Measurements from ENCODE around the gene PTPN13. TPM values are rescaled to one million over a fixed set of nuclear protein-coding genes. Genes with fewer than 3 reads are reported as not detected.

PTPN13 gene
- total RNA-seq, 4 donors from 2014 or later: 86.4 to 113 (median 92.6) TPM

DNA sequence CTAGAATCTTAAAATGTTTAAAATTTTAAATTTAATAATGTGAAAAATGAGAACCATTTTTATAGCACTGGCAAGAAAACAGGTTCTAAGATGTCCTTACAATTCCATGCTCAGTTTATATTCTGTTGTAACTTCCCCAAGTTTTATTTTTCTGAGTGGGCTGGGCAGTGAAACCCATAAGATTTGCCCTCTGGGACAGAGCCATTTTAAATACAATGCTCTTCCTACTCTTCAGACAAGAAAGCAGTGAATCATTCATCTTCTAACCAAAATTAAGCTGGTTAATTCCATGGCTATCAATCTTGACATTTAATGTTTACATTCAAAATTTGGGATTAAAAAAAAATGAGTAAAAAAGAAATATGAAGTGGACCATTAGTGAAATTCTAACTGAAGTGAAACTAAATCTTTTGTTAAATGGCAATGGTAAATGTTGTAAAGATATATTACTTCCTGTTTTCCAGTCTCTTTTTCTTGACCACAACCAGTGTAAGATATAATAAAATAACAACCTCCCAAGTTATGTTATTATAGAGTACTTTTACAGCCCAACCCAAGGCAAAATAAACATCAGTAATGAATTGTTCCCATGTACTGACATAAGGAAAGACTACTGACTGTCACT lies 37.2 kb upstream of the PTPN13 start:
- DNase-seq (ENCODE audit: low spot score in 2 of 2): no peak
- peaks cover 0 to 48% (median 3%) of the 10 kb centered on the region in 4 donors for H3K4me1 ChIP-seq
- H3K9me3 ChIP-seq: no peaks in the 10 kb centered on the region
- no peaks in the 10 kb centered on the region for H3K36me3 ChIP-seq
- no peaks in the 10 kb centered on the region for H3K27me3 ChIP-seq
- TF ChIP-seq EP300 (IDR thresholded peaks at IDR 0.05): no peak
- no peak for TF ChIP-seq POLR2A (IDR thresholded peaks at IDR 0.05)
- TF ChIP-seq, protein P1, sequence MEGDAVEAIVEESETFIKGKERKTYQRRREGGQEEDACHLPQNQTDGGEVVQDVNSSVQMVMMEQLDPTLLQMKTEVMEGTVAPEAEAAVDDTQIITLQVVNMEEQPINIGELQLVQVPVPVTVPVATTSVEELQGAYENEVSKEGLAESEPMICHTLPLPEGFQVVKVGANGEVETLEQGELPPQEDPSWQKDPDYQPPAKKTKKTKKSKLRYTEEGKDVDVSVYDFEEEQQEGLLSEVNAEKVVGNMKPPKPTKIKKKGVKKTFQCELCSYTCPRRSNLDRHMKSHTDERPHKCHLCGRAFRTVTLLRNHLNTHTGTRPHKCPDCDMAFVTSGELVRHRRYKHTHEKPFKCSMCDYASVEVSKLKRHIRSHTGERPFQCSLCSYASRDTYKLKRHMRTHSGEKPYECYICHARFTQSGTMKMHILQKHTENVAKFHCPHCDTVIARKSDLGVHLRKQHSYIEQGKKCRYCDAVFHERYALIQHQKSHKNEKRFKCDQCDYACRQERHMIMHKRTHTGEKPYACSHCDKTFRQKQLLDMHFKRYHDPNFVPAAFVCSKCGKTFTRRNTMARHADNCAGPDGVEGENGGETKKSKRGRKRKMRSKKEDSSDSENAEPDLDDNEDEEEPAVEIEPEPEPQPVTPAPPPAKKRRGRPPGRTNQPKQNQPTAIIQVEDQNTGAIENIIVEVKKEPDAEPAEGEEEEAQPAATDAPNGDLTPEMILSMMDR (IDR thresholded peaks at IDR 0.05): no peak
- peak overlapping the region in 2 of 4 donors; percentile 26 to 32 for H3K27ac ChIP-seq
- no peak overlapping the region for H3K4me3 ChIP-seq

DNA sequence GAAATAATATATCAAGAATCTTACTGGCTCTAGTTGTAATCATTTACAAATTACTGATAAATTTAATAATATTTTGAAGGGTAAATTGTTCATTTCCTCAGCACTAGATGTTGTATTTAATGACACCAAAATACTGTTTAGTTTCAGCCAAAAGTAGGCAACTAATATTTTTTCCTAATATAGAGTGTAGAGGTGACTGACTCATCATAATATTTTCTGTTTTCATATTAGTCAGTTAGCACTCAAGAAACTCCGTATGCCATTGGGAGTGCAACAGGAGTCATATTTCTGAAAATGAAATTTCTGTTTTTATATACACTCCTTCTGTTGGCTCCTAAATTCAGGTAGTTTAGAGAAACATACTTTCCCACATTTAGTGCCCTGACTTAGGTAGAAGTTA lies 36.6 kb upstream of the PTPN13 start:
- TF ChIP-seq POLR2A (IDR thresholded peaks at IDR 0.05): no peak
- TF ChIP-seq EP300 (IDR thresholded peaks at IDR 0.05): no peak
- TF ChIP-seq, protein P1 (IDR thresholded peaks at IDR 0.05): no peak
- H3K27me3 ChIP-seq: no peaks in the 10 kb centered on the region
- H3K4me1 ChIP-seq: peaks cover 0 to 48% (median 3%) of the 10 kb centered on the region in 4 donors
- H3K9me3 ChIP-seq: no peaks in the 10 kb centered on the region
- WGBS, 2 donors: 51 to 53% methylated on average over 1 of the region's 1 CpG
- peak overlapping the region in 1 of 4 donors; percentile 26 for H3K27ac ChIP-seq
- H3K36me3 ChIP-seq: no peaks in the 10 kb centered on the region
- DNase-seq (ENCODE audit: low spot score in 2 of 2): no peak
- H3K4me3 ChIP-seq: no peak overlapping the region

DNA sequence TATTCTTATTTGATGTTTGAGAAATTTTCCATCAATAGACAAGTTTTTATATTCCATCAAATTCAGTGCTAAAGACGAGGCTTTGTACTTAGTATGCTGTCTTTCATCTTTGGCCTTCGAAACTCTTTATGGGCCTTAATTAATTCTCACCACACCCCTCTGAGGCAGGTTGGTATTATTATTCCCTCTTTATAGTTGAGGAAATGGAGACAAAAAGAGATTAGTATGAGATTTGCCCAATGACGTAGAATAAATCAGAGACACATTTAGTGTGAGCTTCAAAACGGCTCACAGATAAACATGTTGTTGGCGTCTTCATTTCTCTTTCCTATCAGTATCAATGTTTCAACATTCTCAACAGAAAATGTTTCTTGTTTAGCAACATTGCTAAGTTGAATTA lies 35.9 kb upstream of the PTPN13 start:
- DNase-seq (ENCODE audit: low spot score in 2 of 2): no peak
- Histone ChIP-seq H3K27ac (no peak overlapping the region), H3K9me3 (no peaks in the 10 kb centered on the region), H3K36me3 (no peaks in the 10 kb centered on the region), H3K27me3 (no peaks in the 10 kb centered on the region), H3K4me3 (no peak overlapping the region), H3K4me1 (peaks cover 0 to 41% (median 3%) of the 10 kb centered on the region in 4 donors)
- 95% methylated on average over 5 of the region's 5 CpGs for WGBS, 2 donors
- TF ChIP-seq, protein P1 (IDR thresholded peaks at IDR 0.05): no peak
- TF ChIP-seq POLR2A (IDR thresholded peaks at IDR 0.05): no peak
- TF ChIP-seq EP300 (IDR thresholded peaks at IDR 0.05): no peak

DNA sequence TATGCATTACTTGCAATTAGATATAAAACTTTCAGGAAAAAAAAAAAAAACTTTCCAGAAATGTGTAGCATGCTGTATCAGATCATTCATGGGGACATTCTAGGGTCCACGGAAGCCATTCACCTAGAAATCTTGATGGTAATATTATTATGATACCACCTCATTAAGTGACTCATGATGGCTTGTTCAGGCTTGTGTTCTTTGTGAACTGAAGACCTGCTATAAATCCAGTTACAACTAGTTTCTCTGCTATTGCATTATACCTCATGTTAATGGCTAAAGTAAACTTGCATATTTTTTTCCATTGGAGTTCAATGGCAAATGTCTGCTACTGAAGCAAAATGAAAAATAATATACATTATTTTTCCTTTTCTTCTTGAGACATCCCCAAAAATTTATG lies 35.3 kb upstream of the PTPN13 start:
- H3K4me3 ChIP-seq: no peak overlapping the region
- DNase-seq (ENCODE audit: low spot score in 2 of 2): no peak
- WGBS, 2 donors: 91 to 98% methylated on average over 1 of the region's 1 CpG
- H3K36me3 ChIP-seq: no peaks in the 10 kb centered on the region
- no peak overlapping the region for H3K27ac ChIP-seq
- H3K9me3 ChIP-seq: no peaks in the 10 kb centered on the region
- TF ChIP-seq POLR2A (IDR thresholded peaks at IDR 0.05) (no peak), EP300 (IDR thresholded peaks at IDR 0.05) (no peak)
- TF ChIP-seq, protein P1 (IDR thresholded peaks at IDR 0.05): no peak
- peaks cover 0 to 41% (median 3%) of the 10 kb centered on the region in 4 donors for H3K4me1 ChIP-seq
- no peaks in the 10 kb centered on the region for H3K27me3 ChIP-seq

DNA sequence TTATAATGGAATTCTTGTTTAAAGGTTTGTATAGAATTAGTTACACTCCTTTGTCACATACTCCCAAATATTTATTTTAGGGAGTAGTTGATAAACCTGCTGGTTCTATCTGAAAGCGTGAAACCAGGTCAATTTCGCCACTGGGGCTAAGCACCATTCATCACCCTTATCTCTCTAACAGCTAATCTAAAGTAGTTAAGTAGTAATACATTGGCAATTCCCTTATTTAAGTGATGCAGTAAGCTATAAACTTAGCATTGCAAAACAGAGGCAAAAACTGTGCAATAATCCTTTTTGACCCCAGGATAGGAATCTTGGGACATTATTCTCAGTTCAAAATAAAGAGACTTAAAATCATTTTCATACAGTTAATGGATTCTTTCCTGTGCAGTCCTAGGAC lies 33.7 kb upstream of the PTPN13 start:
- no peak overlapping the region for H3K27ac ChIP-seq
- peaks cover 0 to 35% (median 3%) of the 10 kb centered on the region in 4 donors for H3K4me1 ChIP-seq
- no peaks in the 10 kb centered on the region for H3K36me3 ChIP-seq
- no peak overlapping the region for H3K4me3 ChIP-seq
- no peaks in the 10 kb centered on the region for H3K9me3 ChIP-seq
- H3K27me3 ChIP-seq: no peaks in the 10 kb centered on the region
- no peak for DNase-seq (ENCODE audit: low spot score in 2 of 2)
- WGBS, 2 donors: 95% methylated on average over 2 of the region's 2 CpGs
- TF ChIP-seq EP300 (IDR thresholded peaks at IDR 0.05) (no peak), POLR2A (IDR thresholded peaks at IDR 0.05) (no peak)
- TF ChIP-seq, protein P1 (IDR thresholded peaks at IDR 0.05): no peak
